GM18868 (cell line): ENCODE results near the gene EPHA7.
A peak's percentile ranks its signal among the peaks of the same experiment; 100 is the strongest.

Source experiments
- ATAC-seq: cut with Tn5 transposase; IDR thresholded peaks from one replicate; pipeline ENCODE4 v1.9.1; 2021; ENCODE audit warnings: mild to moderate bottlenecking, moderate library complexity; ENCODE audit not compliant: unreplicated experiment

The EPHA7 gene

DNA sequence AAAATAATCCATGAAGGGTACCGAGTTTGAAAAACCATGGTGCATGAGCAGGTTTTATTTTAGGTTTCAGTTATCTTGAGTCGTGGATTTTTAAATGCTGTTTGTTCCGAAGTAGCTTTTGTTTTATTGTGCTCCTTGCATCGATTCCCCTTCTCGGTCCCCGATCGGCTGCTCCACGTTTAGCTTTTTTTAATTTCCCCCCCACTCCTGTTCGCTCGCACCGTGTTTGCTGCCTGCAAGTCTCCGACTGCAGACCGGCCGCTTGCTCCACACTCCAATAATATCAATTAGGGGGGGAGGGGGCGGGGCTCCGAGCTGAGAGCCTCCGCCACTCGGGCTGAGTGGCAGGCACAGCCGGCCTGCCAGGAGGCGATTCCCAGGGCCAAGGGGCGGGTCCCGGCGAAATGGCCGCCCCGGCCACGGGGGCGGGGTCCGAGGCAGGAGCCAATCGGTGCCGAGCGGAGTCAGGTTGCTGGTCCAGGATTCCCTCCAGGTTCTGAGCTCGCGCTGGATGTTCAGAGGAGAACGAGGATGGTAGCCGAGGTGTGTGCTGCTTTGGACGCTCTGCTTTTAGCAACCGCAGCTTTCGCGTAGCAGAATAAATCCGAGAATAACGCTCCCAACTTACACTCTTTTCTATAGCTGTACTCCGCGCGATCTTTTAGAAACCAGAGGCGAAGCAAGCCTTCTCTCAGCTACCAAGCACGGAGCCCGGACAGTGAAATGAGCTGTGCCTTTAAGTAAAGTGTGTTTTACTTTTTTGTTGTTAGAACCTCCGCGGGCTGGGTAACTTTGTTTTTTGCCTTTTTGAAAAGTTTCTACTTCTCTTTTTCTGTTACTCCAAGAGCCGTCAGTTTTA lies at the start of gene EPHA7:
EPHA7 (minus strand) TSS at position 256 of the 859 bp plus-strand sequence; CDS start at position 38, 218 bp downstream.
- peak; percentile 96 for ATAC-seq

DNA sequence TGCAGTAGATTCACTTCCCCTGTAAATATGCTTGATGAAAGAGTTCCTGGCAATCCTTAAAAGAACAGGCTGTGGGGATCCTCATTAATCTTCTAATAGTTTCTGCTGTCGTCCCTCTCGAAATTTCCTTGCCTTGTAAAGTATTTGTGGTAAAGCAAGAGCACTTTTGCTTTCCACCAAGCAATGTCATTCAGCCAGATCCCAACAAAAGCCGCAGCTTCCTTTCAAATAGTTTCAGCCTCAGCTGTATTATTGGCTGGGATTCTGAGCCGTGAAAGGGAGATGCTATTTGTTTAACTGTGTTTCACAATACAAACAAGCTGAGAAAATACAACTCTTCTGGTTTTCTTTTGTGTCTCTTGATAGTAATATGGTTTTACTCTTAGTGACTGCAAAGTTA lies 48.9 kb upstream of the EPHA7 start:
- no peak for ATAC-seq

DNA sequence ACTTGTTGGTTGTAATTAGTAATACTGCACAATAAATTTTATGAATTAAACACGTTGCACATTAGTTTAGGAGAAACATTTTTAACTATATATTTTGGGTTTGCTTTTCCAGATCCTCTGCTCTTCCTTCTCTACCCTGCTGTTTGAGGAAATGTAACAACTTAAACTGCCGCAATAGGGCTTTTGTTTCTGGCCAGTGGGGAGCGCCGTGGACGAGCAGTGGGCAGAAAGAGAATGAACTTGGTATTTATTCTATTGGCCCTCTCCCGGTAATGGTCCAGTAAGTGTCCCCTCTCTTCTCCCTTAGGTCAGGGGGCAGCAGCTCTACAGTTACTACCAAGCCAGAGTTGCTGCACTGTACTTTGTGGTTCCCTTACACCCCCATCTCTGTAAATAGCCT lies 35.2 kb upstream of the EPHA7 start:
- no peak for ATAC-seq

DNA sequence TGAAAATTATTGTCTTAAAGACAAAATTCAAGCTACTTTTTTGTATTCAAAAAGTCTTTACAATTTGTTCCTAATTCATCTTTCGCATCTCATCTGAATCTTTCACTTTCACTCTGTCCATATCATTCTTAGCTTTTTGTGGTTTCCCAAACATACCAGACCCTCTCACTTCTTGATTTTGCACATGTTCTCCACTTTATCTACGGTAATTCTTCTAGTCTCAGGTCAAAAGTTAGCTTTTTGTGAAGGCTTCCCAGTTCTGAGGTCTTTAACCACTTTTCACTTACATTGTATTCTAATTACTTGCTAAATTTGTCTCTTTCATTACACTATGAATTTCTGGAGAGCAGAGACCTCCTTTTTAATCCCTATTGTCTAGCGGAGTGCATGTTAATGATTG lies 34.6 kb upstream of the EPHA7 start:
- peak; percentile 99 for ATAC-seq

DNA sequence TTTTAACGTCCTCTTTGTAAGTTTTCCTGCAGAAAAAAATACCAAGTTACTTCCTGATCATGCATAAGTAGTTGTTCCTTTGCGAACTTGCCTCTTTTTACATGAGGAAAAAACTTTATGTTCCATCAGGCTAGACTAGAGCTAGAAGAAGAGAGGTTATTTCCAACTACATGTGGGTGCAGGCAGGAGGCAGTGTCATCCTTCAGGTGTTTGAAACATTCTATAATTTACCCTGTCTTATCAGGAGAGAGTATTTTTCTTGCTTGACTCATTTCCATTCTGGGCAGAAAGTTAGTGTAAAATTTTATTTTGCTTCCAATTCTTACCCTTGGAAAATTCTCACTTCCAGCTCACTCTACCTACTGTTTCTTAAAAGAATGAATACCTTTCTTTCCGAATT lies 28.5 kb upstream of the EPHA7 start:
- ATAC-seq = no peak

DNA sequence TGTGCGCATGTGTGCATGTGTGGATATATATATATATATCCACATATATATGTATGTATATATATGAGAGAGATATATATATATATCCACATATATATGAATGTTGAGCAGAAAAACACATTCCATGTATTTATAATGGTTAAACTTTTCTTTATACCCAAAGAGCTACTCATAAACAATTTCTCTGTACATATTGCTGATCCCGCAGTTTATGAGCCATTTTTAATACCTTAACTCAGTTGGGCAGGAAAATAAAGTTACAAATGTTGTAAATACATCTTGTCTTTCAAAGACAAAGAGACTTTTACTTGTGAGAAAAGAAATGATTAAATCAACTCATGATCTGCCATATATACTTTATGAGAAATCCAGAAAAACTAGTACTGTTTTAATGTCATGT lies 18.1 kb upstream of the EPHA7 start:
- ATAC-seq = no peak

DNA sequence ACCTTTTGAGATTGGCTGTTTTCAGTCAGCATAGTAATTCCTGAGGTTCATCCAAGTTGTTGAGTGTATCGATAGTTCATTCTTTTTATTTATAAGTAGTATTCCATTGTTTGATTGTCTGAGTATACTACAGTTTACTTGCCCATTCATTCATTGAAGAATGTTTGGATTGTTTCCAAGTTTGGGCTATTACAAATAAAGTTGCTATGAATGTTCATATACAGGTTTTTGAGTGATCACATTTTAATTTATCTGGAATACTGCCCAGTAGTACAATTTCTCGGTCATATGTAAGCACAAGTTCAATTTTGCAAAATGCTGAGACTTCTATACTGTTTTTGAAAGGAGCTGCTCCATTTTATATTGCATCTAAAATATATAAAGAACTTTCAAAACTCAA lies 14.2 kb upstream of the EPHA7 start:
- no peak for ATAC-seq

DNA sequence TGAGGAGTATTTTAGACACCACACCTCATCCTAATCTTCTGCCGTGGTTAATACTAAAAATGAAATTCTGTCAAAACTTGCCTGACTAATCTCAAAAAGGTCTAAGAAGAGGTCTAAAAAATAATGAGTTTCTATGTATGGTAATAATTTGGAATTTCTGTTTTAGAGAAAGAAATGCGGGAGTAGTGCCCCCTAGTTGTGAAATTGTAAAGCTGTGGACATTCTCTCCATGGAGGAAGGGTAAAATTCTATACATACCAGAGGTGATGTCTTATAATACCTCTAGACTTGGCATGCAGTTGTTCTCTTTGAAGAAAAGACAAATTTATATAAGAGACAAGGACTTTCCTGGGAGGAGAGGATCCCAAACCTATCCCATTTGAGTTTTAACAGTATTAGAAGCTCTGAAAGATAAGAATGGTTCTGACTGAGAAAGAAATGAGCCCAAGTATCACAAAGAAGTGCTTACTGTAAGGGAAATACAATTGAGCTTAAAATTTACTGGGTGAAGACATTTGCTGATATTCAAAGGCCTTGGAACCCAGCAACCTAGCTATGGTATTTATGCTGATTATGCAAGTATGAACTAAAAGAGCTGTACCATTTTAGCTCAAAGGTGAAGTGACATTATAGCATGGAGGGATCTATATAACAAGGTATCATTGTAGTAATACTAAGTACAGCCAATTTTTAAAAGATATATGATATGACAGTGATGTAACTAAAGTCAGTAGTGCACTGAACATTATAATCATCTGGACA lies 5.1 kb upstream of the EPHA7 start:
- ATAC-seq = no peak

DNA sequence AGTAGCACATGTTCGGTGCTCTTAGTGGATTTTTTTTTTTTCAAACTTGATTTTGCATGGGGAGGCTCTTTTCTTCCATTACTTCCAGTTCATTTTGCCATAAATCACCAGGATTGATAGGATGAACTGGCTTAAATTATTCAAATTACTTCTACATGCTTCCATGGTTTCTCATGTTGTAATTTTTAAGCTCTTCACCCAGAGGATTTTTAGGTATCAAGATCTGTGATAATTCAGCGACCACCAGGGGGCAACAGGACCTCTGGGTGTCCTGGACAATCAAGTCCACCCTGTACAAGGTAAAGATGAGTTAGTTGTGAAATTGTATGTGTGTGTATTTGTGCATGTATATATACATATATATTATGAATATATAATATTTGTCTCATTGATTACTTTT lies 4.2 kb upstream of the EPHA7 start:
- ATAC-seq = peak; percentile 36

DNA sequence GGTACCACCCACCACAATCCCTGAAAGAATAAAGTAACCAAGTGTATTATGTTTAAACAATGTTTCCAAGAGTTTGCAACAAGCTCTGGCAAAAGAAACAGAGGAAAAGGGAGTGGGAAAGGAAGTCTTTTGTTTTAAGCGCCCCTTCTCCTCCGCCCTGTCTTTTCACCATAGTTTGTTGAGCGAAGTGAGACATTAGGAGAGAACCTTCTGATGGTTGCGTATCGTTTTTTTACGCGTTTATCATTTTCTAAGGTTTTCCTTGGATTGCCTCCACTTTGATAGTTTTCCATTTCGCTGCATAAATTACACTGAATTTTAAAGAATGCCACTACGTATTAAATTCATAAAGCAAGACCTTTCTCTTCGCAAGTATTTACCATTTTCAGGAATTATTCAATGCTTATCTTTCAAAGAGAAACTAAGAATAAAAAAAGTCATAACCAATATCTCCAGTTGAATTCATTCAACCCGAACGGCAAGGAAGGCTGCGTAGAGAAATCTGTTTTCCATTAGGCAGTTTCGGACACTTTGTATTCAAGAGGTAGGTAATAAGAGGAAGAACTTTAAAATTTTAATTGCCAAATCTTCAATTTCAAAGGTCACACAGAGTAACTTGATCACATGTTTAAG lies 920 bp upstream of the EPHA7 start:
- ATAC-seq = no peak

DNA sequence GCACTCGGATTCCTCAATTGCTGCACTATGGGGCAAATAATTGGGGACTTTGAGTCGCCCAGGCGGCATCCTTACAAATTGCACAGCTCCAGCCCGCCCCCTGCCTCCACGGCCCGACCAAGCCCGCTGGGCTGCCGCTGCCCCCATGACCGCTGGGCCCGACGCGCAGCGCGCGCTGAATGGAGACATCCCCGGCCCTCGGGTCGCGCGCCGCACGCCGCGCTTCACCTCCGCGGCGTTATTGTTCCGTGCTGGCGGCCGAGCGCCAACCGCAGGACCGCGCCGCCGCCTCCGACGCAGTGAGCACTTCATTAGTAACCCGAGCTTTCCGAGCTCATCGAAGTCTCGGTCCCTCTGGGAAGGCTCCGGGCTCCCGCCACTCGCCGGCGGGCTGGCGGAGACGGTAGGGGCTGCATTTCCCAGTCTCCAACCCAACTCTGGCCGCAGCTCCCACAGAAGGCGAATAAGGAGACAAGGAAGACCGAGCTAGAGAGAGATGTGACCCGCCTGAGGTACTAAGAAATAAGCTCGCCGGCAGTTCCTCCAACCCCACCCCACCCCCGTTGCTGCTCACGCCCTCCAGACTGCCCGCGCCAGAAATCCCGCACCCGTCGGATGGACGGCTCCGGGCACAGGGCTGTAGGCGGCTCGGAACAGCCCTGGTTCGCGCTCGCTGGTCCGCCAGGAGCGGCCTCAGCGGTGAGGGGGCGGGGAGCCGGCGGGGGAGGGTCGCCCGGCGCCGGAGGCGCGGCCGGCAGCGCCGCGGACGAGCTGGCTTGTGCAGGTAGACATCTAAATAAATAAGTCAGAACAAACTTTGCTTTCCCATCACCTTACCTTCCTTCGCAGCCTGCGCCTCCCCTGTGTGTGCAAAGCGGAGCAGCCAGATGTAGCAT lies 703 bp downstream of the EPHA7 start:
- no peak for ATAC-seq

DNA sequence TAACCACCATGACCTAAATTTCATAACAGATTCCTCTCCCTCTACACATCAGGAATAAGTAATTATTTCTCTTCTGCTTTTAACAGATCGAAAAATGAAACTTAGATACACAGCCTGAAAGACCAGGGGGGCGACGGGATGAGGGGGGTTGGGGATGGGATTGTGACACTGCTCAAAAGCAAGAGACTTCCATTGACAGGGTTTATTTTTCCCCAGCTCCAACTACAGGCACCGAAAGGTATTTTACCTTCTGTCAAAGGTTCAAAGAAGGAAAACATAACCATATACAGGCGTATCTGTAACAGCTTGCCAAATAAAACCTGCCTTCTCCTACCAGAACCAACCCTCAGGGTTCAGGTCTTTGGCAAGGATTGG lies 1.3 kb downstream of the EPHA7 start:
- no peak for ATAC-seq

DNA sequence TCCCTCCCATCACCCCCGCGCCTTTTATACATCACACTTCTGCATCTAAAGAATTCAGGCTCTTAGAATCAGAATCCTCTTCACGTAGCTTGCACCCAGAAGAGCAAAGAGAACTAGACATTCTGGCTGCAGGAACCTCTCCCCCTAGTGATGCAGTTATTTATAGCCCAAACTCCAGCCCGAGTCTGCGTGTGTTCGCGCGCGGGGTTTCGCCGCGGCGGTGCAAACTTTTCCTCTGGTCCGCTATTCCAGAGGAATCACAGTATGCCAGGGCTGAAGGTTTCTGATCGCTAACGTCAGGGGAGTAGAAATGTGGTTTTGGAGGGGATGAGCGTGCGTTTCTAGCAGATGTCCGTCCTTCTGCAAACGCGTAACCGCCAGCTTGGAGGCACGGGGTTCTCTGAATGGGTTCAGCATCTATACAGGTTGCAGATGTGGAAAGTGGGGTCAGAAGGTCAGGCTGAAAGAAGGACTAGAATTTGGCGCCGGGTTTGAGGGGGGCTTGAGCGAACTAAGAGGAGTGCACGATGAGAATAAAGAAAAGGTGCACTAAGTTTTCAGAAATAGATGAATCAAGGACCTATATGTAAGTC lies 1.8 kb downstream of the EPHA7 start:
- no peak for ATAC-seq

DNA sequence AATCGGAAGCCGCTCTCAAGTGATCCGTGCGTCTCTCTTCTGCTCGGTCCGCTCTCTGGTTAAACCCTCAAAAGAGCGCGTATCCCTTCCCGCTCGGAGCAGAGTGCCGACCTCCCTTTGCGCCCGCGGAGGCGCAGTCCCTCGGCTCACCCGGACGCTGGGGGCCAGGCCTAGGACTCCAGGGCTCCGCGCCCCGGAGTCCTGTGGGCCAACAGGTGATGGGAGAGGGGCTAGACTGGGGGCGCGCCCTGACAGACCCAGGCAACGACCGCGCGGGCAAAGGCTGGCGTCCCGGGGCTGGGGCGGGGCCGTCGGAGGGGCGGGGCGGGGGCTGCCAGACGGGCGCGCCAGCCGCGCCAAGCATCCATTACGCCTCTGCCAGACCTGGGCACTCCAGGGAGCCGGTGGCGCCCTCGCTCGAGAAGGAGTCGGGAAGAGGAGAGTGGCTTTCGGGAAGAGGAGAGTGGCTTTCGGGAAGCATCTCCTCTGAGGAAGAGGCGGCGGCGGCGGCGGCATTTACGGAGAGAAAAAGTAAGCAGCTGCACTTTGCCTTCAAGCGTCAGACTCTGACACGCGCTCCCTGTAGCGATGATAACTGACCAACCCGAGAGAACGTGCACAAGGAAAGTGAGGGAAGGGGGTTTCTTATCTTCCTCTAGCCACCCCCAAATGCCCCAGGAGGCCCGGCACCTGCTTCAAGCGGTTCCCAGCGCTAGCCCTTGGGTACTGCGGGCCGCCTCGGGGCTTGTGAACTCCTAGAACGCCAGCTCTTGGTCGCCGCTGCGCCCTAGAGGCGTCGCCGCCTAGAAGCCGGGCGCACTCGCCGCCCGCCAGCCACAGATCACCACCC lies 2.6 kb downstream of the EPHA7 start:
- no peak for ATAC-seq

DNA sequence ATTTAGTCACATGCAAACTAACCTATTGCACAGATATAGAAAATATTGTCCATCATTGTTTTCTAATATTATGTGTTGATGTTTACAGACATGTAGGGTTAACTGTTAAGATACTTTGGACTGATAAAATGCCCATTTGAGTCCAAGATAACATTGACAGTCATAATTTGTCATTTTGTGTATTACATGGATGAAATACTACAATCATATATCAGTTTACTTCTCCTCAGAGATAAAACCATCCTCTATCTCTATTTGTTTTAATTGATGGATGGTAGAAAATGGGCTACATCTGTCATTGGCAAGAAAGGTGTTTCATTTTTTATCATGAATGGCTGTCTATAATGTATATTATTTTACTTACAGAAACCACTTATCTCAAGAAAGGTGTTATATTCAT lies 6.2 kb downstream of the EPHA7 start:
- ATAC-seq = no peak

DNA sequence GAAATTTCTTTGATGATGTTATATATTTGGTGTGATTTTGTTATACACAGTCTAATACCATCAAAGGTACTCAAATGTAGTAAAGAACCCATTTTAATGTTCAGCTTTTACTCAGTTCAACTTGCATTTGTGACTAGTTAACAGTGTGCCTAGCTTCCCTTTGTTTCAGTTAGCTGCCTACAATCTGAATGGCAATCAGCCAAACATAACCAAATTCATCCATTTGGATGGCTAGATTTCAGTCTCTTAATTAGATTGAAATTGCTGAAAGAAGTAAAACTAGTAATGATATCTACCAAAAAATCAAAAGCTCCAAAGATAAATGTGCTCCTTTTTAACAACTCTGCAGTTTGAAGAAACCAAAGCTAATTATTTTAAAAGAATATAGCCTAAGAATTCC lies 6.9 kb downstream of the EPHA7 start:
- ATAC-seq = no peak

DNA sequence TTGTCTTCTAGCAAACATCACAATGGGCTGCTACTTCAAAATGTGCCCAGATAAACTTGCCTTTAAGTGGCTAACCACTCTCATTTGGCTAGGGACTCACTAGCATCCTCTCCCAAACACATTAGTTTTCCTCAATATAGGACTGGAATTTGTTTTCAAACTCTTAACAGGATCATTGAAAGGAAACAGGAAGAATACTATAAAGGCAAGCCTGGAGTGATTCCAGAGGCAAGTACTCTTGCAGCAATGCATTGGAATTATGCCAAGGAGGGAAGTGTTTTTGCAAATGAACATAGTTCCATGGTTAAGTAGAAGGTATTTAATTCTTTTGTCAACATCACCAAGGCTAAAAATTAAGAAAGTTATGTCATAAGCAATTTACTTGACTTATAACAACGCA lies 12.2 kb downstream of the EPHA7 start:
- no peak for ATAC-seq

DNA sequence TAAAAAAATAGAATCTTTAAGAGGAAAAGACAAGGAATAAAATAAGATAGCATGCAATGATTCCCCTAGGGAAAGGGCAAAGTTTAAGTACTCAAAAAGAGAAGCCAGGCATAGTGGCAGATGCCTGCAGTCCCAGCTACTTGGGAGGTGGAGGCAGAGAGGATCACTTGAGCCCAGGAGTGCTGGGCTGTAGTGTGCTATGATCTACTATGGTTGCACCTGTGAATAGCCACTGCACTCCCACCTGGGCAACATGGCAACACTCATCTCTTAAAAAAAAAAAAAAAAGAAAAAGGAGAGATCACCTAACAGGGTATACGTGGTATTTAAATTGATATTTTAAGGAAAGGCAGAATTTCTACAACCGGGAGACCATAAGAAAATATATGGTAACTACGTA lies 16.0 kb downstream of the EPHA7 start:
- no peak for ATAC-seq

DNA sequence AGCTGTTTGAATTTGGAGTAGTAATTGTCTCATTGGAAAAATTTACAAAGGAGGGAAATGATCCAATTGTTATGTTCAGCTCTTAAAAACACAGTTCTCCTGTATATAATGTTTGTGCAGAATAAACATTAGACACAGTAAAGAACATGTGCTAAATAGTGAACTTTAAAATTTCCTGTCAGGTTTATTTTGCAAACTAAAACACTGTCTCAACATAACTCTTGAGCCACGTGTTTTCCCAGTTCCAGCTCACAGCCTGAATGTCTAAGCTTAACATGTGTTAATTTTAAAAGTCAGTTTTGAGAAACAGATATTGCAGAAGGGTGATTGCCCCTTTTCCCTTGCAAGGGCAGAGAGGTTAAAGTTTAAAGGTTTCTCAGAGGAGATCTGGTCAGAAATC lies 20.6 kb downstream of the EPHA7 start:
- ATAC-seq = no peak

DNA sequence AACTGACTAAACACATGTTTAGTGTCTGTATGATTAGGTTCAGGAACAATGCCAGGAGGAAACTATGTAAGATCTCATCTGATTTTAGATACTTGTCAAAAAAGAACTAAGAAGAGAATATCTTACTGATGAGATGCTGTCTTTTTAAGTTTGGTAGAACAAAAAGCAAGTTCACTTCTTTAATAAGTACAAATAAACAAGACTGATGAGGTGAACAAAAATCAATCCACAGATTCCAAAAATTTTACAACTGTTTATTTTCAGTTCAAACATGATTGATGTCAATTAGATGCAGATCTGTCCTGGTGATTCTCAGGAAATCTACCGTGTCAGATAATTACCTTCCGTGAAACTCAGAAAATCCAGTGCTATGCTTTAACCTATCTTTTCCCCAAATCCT lies 24.9 kb downstream of the EPHA7 start:
- ATAC-seq = no peak
